ENCODE data around the gene TEX51.

GRCh38 chr2:126857502-126857901, 41.2 kb upstream of the TEX51 start:
- TF ChIP-seq EZH2 (optimal IDR thresholded peaks at IDR 0.05; ENCODE audit: low read depth, low read length) (no peak), CTCF (IDR thresholded peaks at IDR 0.05; ENCODE audit: low read length) (no peak), EZH2phosphoT487 (IDR thresholded peaks at IDR 0.05; ENCODE audit: low read length) (no peak)
